Measurements from ENCODE around the gene STRA6. TPM values are rescaled to one million over a fixed set of nuclear protein-coding genes. Genes with fewer than 3 reads are reported as not detected.

Gene STRA6
- total RNA-seq, 1 experiment from 2014 or later: not detected

GRCh38 chr15:74213858-74214284 is 11.3 kb upstream of the STRA6 start:
- Mint-ChIP-seq H3K4me3 (ENCODE audit: unreplicated experiment) (no peak overlapping the region), H3K36me3 (ENCODE audit: insufficient read depth, unreplicated experiment) (peaks cover 2% of the 10 kb centered on the region), H3K4me1 (ENCODE audit: insufficient read depth, unreplicated experiment) (peaks cover 18% of the 10 kb centered on the region), H3K9me3 (ENCODE audit: unreplicated experiment) (no peaks in the 10 kb centered on the region), H3K27me3 (ENCODE audit: insufficient read depth, unreplicated experiment) (no peaks in the 10 kb centered on the region), H3K27ac (ENCODE audit: low read depth, unreplicated experiment) (no peak overlapping the region)
- TF ChIP-seq CTCF (IDR thresholded peaks at IDR 0.05; ENCODE audit: unreplicated experiment): no peak
- intact Hi-C loops (cut with micrococcal nuclease): no loop called here
- no peak for DNase-seq (ENCODE audit: unreplicated experiment)
- CTCF ChIA-PET: no interaction called here
- BruUV-seq (replicated peaks): no TSS peak
- POLR2A ChIA-PET: no interaction called here

GRCh38 chr15:74212494-74212893 is 9.9 kb upstream of the STRA6 start:
- Mint-ChIP-seq H3K36me3 (ENCODE audit: insufficient read depth, unreplicated experiment) (peaks cover 6% of the 10 kb centered on the region), H3K27ac (ENCODE audit: low read depth, unreplicated experiment) (no peak overlapping the region)
- no TSS peak for BruUV-seq (replicated peaks)

GRCh38 chr15:74211656-74212055 is 9.1 kb upstream of the STRA6 start:
- no peaks in the 10 kb centered on the region for H3K27me3 Mint-ChIP-seq (ENCODE audit: insufficient read depth, unreplicated experiment)
- H3K9me3 Mint-ChIP-seq (ENCODE audit: unreplicated experiment): no peaks in the 10 kb centered on the region
- H3K27ac Mint-ChIP-seq (ENCODE audit: low read depth, unreplicated experiment): peak overlapping the region; percentile 5
- no TSS peak for BruUV-seq (replicated peaks)
- TF ChIP-seq CTCF (IDR thresholded peaks at IDR 0.05; ENCODE audit: unreplicated experiment): no peak
- DNase-seq (ENCODE audit: unreplicated experiment): no peak
- intact Hi-C loops (cut with micrococcal nuclease): no loop called here
- peaks cover 18% of the 10 kb centered on the region for H3K4me1 Mint-ChIP-seq (ENCODE audit: insufficient read depth, unreplicated experiment)
- H3K4me3 Mint-ChIP-seq (ENCODE audit: unreplicated experiment): no peak overlapping the region
- peaks cover 6% of the 10 kb centered on the region for H3K36me3 Mint-ChIP-seq (ENCODE audit: insufficient read depth, unreplicated experiment)
- POLR2A ChIA-PET: interaction anchor here (0.7 kb wide), 1 partner anchor 257 kb away, joined by 3 read pairs; no protein-coding TSS in a partner anchor
- CTCF ChIA-PET: no interaction called here

More at GRCh38 chr15:74212494-74212893, 9.9 kb upstream of the STRA6 start:
- intact Hi-C loops (cut with micrococcal nuclease): no loop called here
- TF ChIP-seq CTCF (IDR thresholded peaks at IDR 0.05; ENCODE audit: unreplicated experiment): no peak
- ChIA-PET CTCF (no interaction called here), POLR2A (interaction anchor here (0.7 kb wide), 1 partner anchor 256 kb away, joined by 3 read pairs; no protein-coding TSS in a partner anchor)
- DNase-seq (ENCODE audit: unreplicated experiment): no peak
- Mint-ChIP-seq H3K9me3 (ENCODE audit: unreplicated experiment) (no peaks in the 10 kb centered on the region), H3K4me3 (ENCODE audit: unreplicated experiment) (no peak overlapping the region), H3K4me1 (ENCODE audit: insufficient read depth, unreplicated experiment) (peaks cover 18% of the 10 kb centered on the region), H3K27me3 (ENCODE audit: insufficient read depth, unreplicated experiment) (no peaks in the 10 kb centered on the region)

GRCh38 chr15:74210729-74211128 is 8.1 kb upstream of the STRA6 start:
- Mint-ChIP-seq H3K36me3 (ENCODE audit: insufficient read depth, unreplicated experiment) (peaks cover 6% of the 10 kb centered on the region), H3K4me3 (ENCODE audit: unreplicated experiment) (no peak overlapping the region), H3K9me3 (ENCODE audit: unreplicated experiment) (no peaks in the 10 kb centered on the region), H3K27me3 (ENCODE audit: insufficient read depth, unreplicated experiment) (no peaks in the 10 kb centered on the region), H3K27ac (ENCODE audit: low read depth, unreplicated experiment) (no peak overlapping the region), H3K4me1 (ENCODE audit: insufficient read depth, unreplicated experiment) (peaks cover 12% of the 10 kb centered on the region)
- no peak for DNase-seq (ENCODE audit: unreplicated experiment)
- TF ChIP-seq CTCF (IDR thresholded peaks at IDR 0.05; ENCODE audit: unreplicated experiment): no peak
- ChIA-PET CTCF (no interaction called here), POLR2A (no interaction called here)
- intact Hi-C loops (cut with micrococcal nuclease): no loop called here
- BruUV-seq (replicated peaks): no TSS peak
